H9 (cell line): ENCODE measurements around the gene C17orf114.

ENCODE experiments used
- DNase-seq: peaks from one replicate; pipeline ENCODE4 v3.0.0-alpha.2; 2017
- H2AFZ ChIP-seq: one replicate; pipeline ENCODE4 v1.6.1; 2013; ENCODE audit warnings: mild to moderate bottlenecking, low read length, control low read depth, moderate library complexity
- H2AK5ac ChIP-seq: 2 replicates; pipeline ENCODE4 v1.6.1; 2013; ENCODE audit warnings: low read length, control low read depth, mixed read lengths; ENCODE audit not compliant: insufficient read length
- H2BK120ac ChIP-seq: one replicate; pipeline ENCODE4 v1.6.1; 2013; ENCODE audit warnings: low read depth, mild to moderate bottlenecking, low read length, control low read depth, inconsistent platforms; ENCODE audit not compliant: poor library complexity, severe bottlenecking
- H2BK12ac ChIP-seq: 2 replicates; pipeline ENCODE4 v1.6.1; 2013; ENCODE audit warnings: low read length, control low read depth, mixed read lengths, low read depth; ENCODE audit not compliant: insufficient read length
- H2BK15ac ChIP-seq: 2 replicates; pipeline ENCODE4 v1.6.1; 2013; ENCODE audit warnings: low read depth, low read length, control low read depth
- H2BK20ac ChIP-seq: one replicate; pipeline ENCODE4 v1.6.1; 2013; ENCODE audit warnings: low read depth, mild to moderate bottlenecking, low read length, control low read depth, inconsistent platforms; ENCODE audit not compliant: poor library complexity, severe bottlenecking
- H2BK5ac ChIP-seq: 2 replicates; pipeline ENCODE4 v1.6.1; 2013; ENCODE audit warnings: low read length, control low read depth, mixed read lengths; ENCODE audit not compliant: insufficient read length
- H3K14ac ChIP-seq: 2 replicates; pipeline ENCODE4 v1.6.1; 2013; ENCODE audit warnings: low read length, control low read depth; ENCODE audit not compliant: insufficient read depth
- H3K18ac ChIP-seq: 2 replicates; pipeline ENCODE4 v1.6.1; 2013; ENCODE audit warnings: low read depth, mild to moderate bottlenecking, mixed read lengths, low read length, control low read depth; ENCODE audit not compliant: insufficient read length
- H3K23ac ChIP-seq: 2 replicates; pipeline ENCODE4 v1.6.1; 2013; ENCODE audit warnings: low read length, control low read depth, mixed read lengths, low read depth; ENCODE audit not compliant: insufficient read length
- H3K23me2 ChIP-seq: 2 replicates; pipeline ENCODE4 v1.6.1; 2013; ENCODE audit warnings: low read depth, mild to moderate bottlenecking, mixed read lengths, low read length, control low read depth; ENCODE audit not compliant: insufficient read length, poor library complexity, severe bottlenecking
- H3K27ac ChIP-seq: 2 replicates; pipeline ENCODE4 v1.5.1; 2013; ENCODE audit warnings: low read length, control low read depth, mixed read lengths, low read depth; ENCODE audit not compliant: insufficient read length
- H3K27me3 ChIP-seq: 2 replicates; pipeline ENCODE4 v1.6.1; 2013; ENCODE audit warnings: low read length, control low read depth, inconsistent platforms; ENCODE audit not compliant: insufficient read depth
- H3K4ac ChIP-seq: 2 replicates; pipeline ENCODE4 v1.6.1; 2013; ENCODE audit warnings: low read depth, mild to moderate bottlenecking, control low read depth, inconsistent platforms, low read length, moderate library complexity
- H3K4me1 ChIP-seq: 2 replicates; pipeline ENCODE4 v1.6.1; 2013; ENCODE audit warnings: low read length, control low read depth, inconsistent platforms; ENCODE audit not compliant: insufficient read depth
- H3K4me2 ChIP-seq: 2 replicates; pipeline ENCODE4 v1.6.1; 2013; ENCODE audit warnings: low read length, control low read depth, mixed read lengths; ENCODE audit not compliant: insufficient read length, insufficient read depth
- H3K56ac ChIP-seq: 2 replicates; pipeline ENCODE4 v1.6.1; 2013; ENCODE audit warnings: low read depth, mild to moderate bottlenecking, mixed read lengths, low read length, control low read depth; ENCODE audit not compliant: insufficient read length
- H3K79me1 ChIP-seq: 2 replicates; pipeline ENCODE4 v1.6.1; 2013; ENCODE audit warnings: low read depth, mild to moderate bottlenecking, moderate library complexity, low read length, control low read depth, inconsistent platforms; ENCODE audit not compliant: insufficient read depth, poor library complexity, severe bottlenecking
- H3K79me2 ChIP-seq: 2 replicates; pipeline ENCODE4 v1.6.1; 2013; ENCODE audit warnings: low read length, control low read depth, inconsistent platforms; ENCODE audit not compliant: insufficient read depth
- H3K9ac ChIP-seq: 2 replicates; pipeline ENCODE4 v1.6.1; 2013; ENCODE audit warnings: low read length, control low read depth, mixed read lengths; ENCODE audit not compliant: insufficient read length; ENCODE audit errors: extremely low read depth
- H3K9me3 ChIP-seq: one replicate; pipeline ENCODE4 v1.6.1; 2013; ENCODE audit warnings: low read depth, low read length, inconsistent platforms; ENCODE audit not compliant: control insufficient read depth
- H3T11ph ChIP-seq: one replicate; pipeline ENCODE4 v1.6.1; 2013; ENCODE audit warnings: mild to moderate bottlenecking, low read length, control low read depth, inconsistent platforms
- H4K20me1 ChIP-seq: one replicate; pipeline ENCODE4 v1.6.1; 2013; ENCODE audit not compliant: control insufficient read depth, insufficient read length, insufficient read depth
- H4K5ac ChIP-seq: 2 replicates; pipeline ENCODE4 v1.6.1; 2013; ENCODE audit warnings: low read depth, mild to moderate bottlenecking, mixed read lengths, low read length, control low read depth; ENCODE audit not compliant: insufficient read length
- H4K8ac ChIP-seq: replicated peaks from 2 replicates; pipeline ENCODE4 v1.6.1; 2013; ENCODE audit warnings: low read length, control low read depth, mixed read lengths, low read depth; ENCODE audit not compliant: insufficient read length
- H4K91ac ChIP-seq: 2 replicates; pipeline ENCODE4 v1.6.1; 2013; ENCODE audit warnings: low read depth, mild to moderate bottlenecking, moderate library complexity, mixed read lengths, low read length, control low read depth; ENCODE audit not compliant: insufficient read length
- H3K27ac Mint-ChIP-seq, 3 experiments: 2 replicates in 2 of 3; 3 replicates in 1 of 3; pipeline ENCODE4 v1.8.0; 2020 to 2021; ENCODE audit warnings: mixed read lengths in 3 of 3, mild to moderate bottlenecking in 1 of 3, moderate library complexity in 1 of 3
- H3K27me3 Mint-ChIP-seq: 2 replicates; pipeline ENCODE4 v1.8.0; 2021; ENCODE audit warnings: low read depth, mild to moderate bottlenecking, moderate library complexity, mixed read lengths
- H3K36me3 Mint-ChIP-seq, 3 experiments: 2 replicates in 2 of 3; 3 replicates in 1 of 3; pipeline ENCODE4 v1.8.0; 2020 to 2021; ENCODE audit warnings: low read depth in 3 of 3, mixed read lengths in 3 of 3; ENCODE audit not compliant: insufficient read depth in 1 of 3
- H3K4me1 Mint-ChIP-seq, 2 experiments: 2 replicates each; pipeline ENCODE4 v1.8.0; 2020; ENCODE audit warnings: mixed read lengths in 2 of 2
- H3K4me3 Mint-ChIP-seq, 2 experiments: 2 replicates in 1 of 2; 3 replicates in 1 of 2; pipeline ENCODE4 v1.8.0; 2020 to 2021; ENCODE audit warnings: mild to moderate bottlenecking in 2 of 2, mixed read lengths in 2 of 2, moderate library complexity in 1 of 2
- H3K9me3 Mint-ChIP-seq, 2 experiments: 2 replicates in 1 of 2; 3 replicates in 1 of 2; pipeline ENCODE4 v1.8.0; 2020; ENCODE audit warnings: mild to moderate bottlenecking in 2 of 2, mixed read lengths in 2 of 2, moderate library complexity in 1 of 2
- CTCF ChIP-seq: fragments of 200-600 bp; sonication (generic); conservative IDR thresholded peaks from 3 replicates; pipeline ENCODE4 v1.8.0; 2021; ENCODE audit warnings: antibody characterized with exemption, mild to moderate bottlenecking
- WGBS: extraction: QIAGEN DNeasy Blood & Tissue Kit; methylation state at CpG from one replicate; pipeline ENCODE4 v1.1.7; 2013; ENCODE audit warnings: missing lambda C conversion rate, low lambda C conversion rate, mixed read lengths; ENCODE audit not compliant: insufficient read length; ENCODE audit errors: extremely low coverage; 5-methylcytosine and 5-hydroxymethylcytosine counted together

Gene C17orf114

GRCh38 chr17:4788807-4789700 lies 13.1 kb downstream of the C17orf114 start, which contains the start of gene GLTPD2:
Gene GLTPD2 (plus strand): TSS chr17:4788964. CDS start chr17:4789012, 48 bp downstream.
- H3K27ac Mint-ChIP-seq: no peak within 1 kb of the TSS
- H2BK15ac ChIP-seq: no peak within 1 kb of the TSS
- H3K4me2 ChIP-seq: peak within 1 kb of the TSS; percentile 47
- H3K9ac ChIP-seq: no peak within 1 kb of the TSS
- H3K4me1 Mint-ChIP-seq: peaks cover 27 to 35% of the 10 kb centered on the region in 2 experiments
- H3K9me3 Mint-ChIP-seq: no peaks in the 10 kb centered on the region; a peak in 1 of 5 replicates
- peaks cover 17% of the 10 kb centered on the region for H3K23me2 ChIP-seq
- no peak within 1 kb of the TSS for H3K18ac ChIP-seq
- H3K9me3 ChIP-seq: no peaks in the 10 kb centered on the region
- TF ChIP-seq CTCF: no peak
- H4K91ac ChIP-seq: peak within 1 kb of the TSS; percentile 61
- H3K14ac ChIP-seq: no peak within 1 kb of the TSS; the same call in 1 of the 2 replicates
- H3K27me3 Mint-ChIP-seq: peaks cover 81% of the 10 kb centered on the region
- H2AFZ ChIP-seq: no peak within 1 kb of the TSS
- no peak within 1 kb of the TSS for H4K5ac ChIP-seq
- no peak within 1 kb of the TSS for H2AK5ac ChIP-seq
- H2BK20ac ChIP-seq: no peak within 1 kb of the TSS
- no peak within 1 kb of the TSS for H2BK5ac ChIP-seq
- H3K56ac ChIP-seq: no peak within 1 kb of the TSS
- no peaks in the 10 kb centered on the region for H3K79me1 ChIP-seq
- H3K79me2 ChIP-seq: no peaks in the 10 kb centered on the region
- H3K27me3 ChIP-seq: peaks cover 46% of the 10 kb centered on the region
- no peaks in the 10 kb centered on the region; a peak in 1 of 7 replicates for H3K36me3 Mint-ChIP-seq
- peak; percentile 56 for DNase-seq
- H4K20me1 ChIP-seq: peaks cover 3% of the 10 kb centered on the region
- peaks cover 2% of the 10 kb centered on the region; the same call in 1 of the 2 replicates for H3K4me1 ChIP-seq
- H3T11ph ChIP-seq: no peak within 1 kb of the TSS
- no peak within 1 kb of the TSS for H3K4ac ChIP-seq
- H2BK120ac ChIP-seq: no peak within 1 kb of the TSS
- no CpG with 5 or more reads among the region's 62 CpGs for WGBS
- peak within 1 kb of the TSS; percentile 25 for H2BK12ac ChIP-seq
- H3K4me3 Mint-ChIP-seq: peak within 1 kb of the TSS; percentile 70 to 87
- no peak within 1 kb of the TSS for H4K8ac ChIP-seq
- H3K23ac ChIP-seq: no peak within 1 kb of the TSS
- no peak within 1 kb of the TSS for H3K27ac ChIP-seq
